Coronary artery (tissue), 2 donors: Measurements from ENCODE around the gene BNC2.

Experiments
- DNase-seq: peaks from one replicate; pipeline ENCODE4 v3.0.0-alpha.2; 2017; ENCODE audit warnings: low spot score
- H3K27ac ChIP-seq, 2 donors: fragments of 200-600 bp; sonication (generic); one replicate each; pipeline ENCODE4 v1.5.1; 2016 to 2019
- H3K4me3 ChIP-seq: fragments of 200-600 bp; sonication (generic); 2 replicates; pipeline ENCODE4 v1.5.1; 2016; ENCODE audit warnings: mild to moderate bottlenecking, moderate library complexity
- CTCF ChIP-seq: fragments of 200-600 bp; sonication (generic); IDR thresholded peaks from one replicate; pipeline ENCODE4 v1.5.1; 2019; ENCODE audit warnings: antibody characterized with exemption

BNC2 gene

GRCh38 chr9:16654596-16655126 lies 215.8 kb downstream of the BNC2 start:
- TF ChIP-seq CTCF = no peak
- Histone ChIP-seq H3K4me3 (no peak overlapping the region), H3K27ac (no peak overlapping the region)
- DNase-seq = no peak

GRCh38 chr9:16653491-16654399 lies 216.7 kb downstream of the BNC2 start:
- no peak for TF ChIP-seq CTCF
- Histone ChIP-seq H3K4me3 (peak overlapping the region; percentile 54), H3K27ac (peak overlapping the region in 1 of 2 donors; percentile 29)
- no peak for DNase-seq

GRCh38 chr9:16652582-16652981 lies 217.9 kb downstream of the BNC2 start:
- Histone ChIP-seq H3K27ac (no peak overlapping the region), H3K4me3 (no peak overlapping the region)
- no peak for TF ChIP-seq CTCF
- no peak for DNase-seq

- no peak for TF ChIP-seq CTCF
- H3K4me3 ChIP-seq = no peak overlapping the region
- no peak for DNase-seq
- no peak overlapping the region for H3K27ac ChIP-seq
Observed at GRCh38 chr9:16651446-16651964, 219.0 kb downstream of the BNC2 start.

GRCh38 chr9:16645970-16646369 lies 224.5 kb downstream of the BNC2 start:
- no peak for TF ChIP-seq CTCF
- DNase-seq = no peak
- Histone ChIP-seq H3K27ac (no peak overlapping the region), H3K4me3 (no peak overlapping the region)

GRCh38 chr9:16642421-16643109 lies 227.9 kb downstream of the BNC2 start:
- no peak overlapping the region for H3K27ac ChIP-seq
- no peak overlapping the region for H3K4me3 ChIP-seq
- DNase-seq = no peak
- TF ChIP-seq CTCF = no peak
